Ureter (tissue), 1 donor: Measurements from ENCODE around the gene IRX5. TPM values are rescaled to one million over a fixed set of nuclear protein-coding genes. Genes with fewer than 3 reads are reported as not detected.

Source experiments
- DNase-seq: peaks from one replicate; pipeline ENCODE4 v3.0.0-alpha.2; 2020; ENCODE audit warnings: low spot score
- total RNA-seq: library from RNA; stranded (reverse); gene quantifications from one replicate; pipeline ENCODE4 v1.2.4, GENCODE V29; 2023
- donor health status: DM: yes; HTN: yes; CAD: no.

IRX5 gene
- total RNA-seq, 1 donor from 2014 or later = 0.42 TPM

GRCh38 chr16:54931120-54932014, 702 bp downstream of the IRX5 start:
- no peak for DNase-seq

- no peak for DNase-seq
Measured at GRCh38 chr16:54932021-54932660, 1.5 kb downstream of the IRX5 start.

DNA sequence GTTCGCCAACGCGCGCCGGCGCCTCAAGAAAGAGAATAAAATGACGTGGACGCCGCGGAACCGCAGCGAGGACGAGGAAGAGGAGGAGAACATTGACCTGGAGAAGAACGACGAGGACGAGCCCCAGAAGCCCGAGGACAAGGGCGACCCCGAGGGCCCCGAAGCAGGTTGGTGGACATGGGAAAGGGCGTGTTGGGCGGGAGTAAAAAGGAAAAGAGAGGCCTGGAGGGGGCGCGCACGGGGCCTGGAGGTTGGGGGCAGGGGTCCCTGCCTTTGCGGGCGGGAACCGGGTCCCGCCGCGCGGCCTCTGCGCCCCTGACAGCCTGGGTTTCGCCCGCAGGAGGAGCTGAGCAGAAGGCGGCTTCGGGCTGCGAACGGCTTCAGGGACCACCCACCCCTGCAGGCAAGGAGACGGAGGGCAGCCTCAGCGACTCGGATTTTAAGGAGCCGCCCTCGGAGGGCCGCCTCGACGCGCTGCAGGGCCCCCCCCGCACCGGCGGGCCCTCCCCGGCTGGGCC, 2.1 kb downstream of the IRX5 start:
- DNase-seq = no peak

DNA sequence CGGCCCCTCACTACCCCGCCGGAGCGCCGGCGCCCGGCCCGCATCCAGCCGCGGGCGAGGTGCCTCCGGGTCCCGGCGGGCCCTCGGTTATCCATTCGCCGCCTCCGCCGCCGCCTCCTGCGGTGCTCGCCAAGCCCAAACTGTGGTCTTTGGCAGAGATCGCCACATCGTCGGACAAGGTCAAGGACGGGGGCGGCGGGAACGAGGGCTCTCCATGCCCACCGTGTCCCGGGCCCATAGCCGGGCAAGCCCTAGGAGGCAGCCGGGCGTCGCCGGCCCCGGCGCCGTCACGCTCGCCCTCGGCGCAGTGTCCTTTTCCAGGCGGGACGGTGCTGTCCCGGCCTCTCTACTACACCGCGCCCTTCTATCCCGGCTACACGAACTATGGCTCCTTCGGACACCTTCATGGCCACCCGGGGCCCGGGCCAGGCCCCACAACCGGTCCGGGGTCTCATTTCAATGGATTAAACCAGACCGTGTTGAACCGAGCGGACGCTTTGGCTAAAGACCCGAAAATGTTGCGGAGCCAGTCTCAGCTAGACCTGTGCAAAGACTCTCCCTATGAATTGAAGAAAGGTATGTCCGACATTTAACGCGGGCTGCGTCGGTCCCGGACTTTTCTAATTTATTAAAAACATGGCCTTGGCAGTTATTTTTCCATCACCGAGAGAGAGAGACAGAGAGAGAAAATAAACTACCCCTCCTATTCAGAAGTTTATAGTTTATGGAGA, 2.8 kb downstream of the IRX5 start:
- no peak for DNase-seq

DNA sequence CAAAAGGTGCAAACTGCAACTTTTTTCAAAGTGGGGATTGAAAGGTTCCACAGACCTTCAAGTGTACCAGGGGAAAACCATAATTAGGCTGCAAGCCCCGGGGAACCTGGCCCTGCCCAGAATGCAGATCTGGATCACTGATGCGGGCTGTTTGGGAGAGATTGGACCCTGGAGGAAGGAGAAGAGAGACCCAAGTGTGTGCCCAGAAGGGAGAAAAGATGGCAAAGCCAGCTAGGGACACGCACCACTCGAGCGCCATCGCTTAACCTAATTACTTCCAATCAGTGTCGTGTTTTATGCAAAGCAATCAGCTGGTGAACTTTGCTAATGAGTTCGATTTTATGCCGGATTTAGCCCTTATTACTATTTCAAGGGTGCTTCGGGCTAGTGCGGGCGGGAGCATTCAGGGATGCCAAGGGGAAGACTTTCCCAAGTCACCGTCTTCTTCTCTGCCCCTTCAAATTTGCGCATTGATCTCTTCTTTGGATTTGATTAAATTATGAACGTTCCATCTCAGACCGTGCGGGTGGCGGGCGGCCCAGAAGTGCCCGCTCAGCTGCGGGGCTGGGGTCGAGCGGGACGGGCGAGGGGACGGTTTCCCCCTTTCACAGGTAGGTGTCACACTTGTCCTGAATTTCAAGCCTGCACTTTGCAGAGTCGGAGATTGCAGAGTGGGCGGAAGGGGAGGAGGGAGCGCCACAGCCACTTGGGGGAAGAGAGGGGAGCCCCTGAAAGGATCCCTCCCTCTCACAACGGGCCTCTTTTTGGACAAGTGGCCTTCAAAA, 4.0 kb downstream of the IRX5 start:
- DNase-seq = no peak

GRCh38 chr16:54935266-54935968, 4.8 kb downstream of the IRX5 start:
- DNase-seq = no peak

DNA sequence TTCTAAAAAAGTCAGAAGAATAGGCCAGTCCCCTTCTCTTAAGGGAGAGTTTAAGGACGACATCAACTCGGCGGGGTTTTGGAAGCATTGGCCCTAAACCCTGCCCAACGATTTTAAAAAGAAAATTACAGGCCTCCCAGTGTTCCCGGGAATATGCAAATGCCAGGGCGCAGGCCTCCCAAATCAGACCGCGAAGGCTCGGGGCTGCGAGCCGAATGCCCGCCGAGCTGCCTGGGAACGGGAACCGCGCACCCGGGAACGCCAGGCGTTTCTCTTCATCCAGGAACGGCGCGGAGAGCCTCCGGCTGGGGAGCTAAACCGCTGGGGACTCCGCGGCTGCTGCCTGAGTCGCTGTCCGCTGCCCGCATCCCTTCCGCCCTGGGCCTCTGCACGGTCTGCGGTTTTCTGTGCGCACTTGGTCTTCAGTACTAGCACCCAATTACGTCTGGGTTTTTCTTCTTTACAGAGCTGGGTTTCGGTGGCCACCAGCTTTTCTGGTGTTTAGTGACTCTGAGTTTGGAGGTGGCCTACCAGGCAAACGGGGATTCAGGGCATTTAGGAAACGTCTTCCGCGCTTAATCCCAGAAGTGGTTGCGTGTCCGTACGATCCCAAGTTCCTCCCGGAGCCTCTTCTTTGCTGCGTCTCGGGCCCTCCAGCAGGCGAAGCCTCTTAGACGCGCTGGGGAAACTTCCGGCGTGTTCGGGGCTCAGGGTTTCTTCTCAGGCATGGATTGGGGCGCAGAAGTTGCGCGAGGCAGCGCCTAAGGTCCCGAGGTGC, 5.7 kb downstream of the IRX5 start:
- DNase-seq = no peak

DNA sequence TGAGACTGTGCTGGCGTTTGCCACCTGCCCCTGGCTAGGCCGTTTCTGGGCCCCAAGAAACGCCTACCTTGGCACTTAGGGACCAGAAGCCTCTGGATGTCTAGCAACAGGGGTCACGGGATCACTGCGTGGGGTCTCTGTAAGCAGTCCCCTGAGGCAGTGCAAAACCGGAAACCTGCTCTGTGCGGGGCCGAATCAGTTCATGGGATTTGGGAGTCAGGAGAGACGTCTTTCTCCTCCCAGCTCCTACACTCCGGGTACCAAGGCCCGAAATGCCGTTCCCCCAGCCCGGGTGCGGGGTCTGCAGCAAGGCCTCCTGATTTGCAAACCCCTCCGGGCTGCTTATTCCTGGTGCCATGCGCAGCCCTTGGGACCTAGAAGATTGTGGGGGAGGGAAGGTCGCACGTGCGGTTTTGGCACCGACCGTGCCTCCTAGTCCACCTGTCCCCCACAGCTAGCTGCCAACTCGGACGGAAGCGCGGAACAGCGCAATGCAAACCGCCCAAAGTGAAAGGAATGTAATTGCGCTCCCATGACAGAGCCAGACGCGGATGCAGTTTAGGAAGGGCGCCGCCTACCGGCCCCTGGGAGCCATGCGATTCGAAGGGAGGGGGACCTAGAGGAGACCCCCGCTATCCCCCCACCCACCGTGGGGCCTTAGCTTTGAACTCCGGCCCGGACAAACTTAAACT, 6.5 kb downstream of the IRX5 start:
- no peak for DNase-seq

DNA sequence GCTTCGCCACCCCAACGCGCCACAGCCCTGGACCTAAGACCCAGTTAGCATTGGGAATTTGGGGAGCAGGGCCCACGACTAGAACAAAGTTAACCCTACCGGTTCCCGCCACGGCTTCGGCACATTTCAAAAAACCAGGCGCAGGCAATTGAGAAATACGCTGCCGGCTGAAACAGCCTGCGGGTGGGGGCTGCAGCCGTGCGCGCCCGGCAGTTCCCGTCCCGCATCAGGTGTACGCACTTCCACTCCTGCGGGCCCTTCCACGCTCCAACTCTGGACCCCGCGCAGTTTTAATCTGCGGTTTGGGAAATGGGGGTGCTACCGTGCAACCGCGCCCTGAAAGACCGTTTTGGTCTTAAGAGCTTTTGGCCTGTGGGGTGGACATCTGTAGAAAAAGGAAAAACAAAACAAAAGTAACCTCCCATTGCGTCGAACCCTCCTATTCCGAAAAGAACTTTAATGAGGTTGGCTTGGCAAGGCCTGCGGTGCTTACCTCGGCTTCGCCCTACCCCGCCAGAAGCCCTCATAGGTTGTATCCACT, 7.1 kb downstream of the IRX5 start:
- DNase-seq = no peak

DNA sequence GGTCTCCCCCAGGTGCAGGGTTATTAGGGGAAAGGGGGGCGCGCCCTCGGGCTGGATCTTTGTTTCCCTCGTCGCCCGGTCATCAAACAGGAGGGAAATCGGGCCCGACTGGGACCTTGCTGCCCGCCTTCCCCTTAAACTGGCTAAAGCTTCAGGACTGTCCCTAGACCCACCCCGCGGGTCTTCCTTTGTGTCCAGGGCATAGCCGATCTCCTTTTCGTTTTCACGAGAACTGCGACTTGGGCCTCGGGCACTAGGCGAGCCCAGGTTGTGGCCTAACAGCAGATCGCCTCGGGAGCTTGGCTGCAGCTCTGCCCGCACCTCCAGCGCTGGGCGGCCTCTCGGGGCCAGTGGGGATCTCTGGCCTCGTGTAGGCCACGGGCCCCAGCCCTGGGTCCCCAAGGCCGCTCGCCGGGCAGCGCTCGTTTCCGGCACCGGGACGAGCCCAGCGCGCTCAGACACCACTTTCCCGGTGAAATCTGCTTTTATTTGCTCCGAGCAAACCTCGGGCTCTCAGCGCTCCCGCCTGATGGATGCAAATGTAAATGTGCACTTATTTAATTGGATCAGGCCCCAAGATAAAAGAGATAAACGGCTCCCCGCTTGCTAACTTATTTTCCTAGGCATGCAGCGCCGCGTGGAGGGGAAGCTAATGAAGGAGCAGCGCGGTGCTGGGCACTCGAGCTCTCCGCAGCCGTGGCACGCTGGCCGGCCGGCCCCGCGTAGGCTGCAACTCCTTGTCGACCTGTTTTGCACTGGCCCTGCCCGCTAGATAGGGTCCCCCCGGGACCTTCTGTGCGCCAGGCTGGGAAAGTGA, 7.8 kb downstream of the IRX5 start:
- DNase-seq = no peak

DNA sequence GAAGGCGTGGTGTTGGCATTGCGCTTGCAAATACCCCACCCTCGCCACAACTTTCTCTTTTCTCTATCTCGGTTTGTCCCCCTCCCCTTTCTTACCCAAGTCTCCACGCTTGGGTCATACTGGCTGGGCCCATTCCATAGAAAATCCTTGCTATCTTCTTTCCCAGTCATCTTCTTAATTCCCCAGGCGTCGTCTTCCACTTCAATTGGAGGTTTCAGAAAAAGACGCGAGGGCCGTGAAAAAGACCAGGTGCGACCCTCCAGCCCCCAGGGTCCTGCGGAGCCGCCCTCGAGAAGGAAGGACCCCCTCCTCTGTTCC, 8.3 kb downstream of the IRX5 start:
- DNase-seq = no peak

GRCh38 chr16:54939510-54940278, 9.0 kb downstream of the IRX5 start:
- no peak for DNase-seq

DNA sequence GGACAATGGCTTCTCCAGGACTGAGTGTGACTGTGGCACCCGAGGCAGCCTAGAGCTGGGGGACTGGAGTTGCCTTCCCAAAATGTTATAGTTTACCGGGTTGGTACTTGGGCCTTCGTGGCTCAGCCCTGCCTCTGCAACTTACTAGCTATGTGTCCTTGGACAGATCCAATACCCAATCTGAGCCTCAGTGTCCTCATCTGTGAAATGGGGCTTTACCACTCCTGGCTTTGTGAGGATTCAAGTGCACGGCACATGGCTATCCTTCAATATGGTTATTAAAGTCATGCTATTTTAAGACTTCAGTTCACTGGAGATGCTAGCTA, 9.6 kb downstream of the IRX5 start:
- DNase-seq = no peak

DNA sequence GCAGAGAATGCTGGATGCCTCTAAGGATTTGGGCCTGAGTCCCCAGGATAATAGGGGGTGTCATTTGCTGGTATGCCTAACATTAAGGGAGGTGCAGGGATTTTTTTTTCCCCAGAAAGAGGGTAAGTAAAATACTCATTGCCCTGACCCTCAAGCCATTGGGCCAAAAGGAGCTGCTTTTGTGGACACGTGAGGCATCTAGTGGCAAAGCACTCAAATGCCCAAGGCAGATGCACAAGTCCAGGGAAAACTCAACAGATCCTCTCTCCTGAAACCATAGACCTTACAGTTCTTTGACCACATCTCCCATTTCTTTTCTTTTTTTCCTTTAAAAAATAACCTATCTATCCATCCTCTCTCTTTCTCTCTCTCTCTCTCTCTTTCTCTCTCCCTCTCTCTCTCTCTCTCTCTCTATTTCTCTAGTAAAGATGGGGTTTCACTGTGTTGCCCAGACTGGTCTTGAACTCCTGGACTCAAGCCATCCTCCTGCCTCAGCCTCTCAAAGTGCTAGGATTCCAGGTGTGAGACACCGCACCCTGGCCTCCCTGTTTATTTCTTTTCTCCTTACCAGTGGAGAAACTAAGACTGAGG, 11.8 kb downstream of the IRX5 start:
- no peak for DNase-seq

- no peak for DNase-seq
Measured at GRCh38 chr16:54944002-54944401, 13.3 kb downstream of the IRX5 start.

DNA sequence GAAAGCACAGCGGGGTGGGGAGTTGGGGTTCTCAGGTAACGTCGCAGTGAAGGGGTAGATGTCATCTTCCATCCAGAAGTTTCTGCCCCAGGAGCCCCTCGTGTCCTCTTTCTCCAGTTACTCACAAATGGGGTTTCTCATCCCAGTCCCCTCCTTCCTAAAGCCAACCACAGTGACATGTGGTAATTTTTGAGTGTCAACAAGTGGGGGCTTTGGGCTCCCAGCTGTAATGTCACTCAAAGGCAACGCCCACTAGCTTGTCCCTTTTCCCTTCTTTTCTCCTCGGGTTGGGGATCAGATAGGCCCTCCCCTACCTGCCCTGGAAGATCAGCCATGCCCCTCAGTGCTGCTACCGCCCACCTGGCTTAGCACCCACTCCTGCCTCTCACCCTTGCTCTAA, 14.4 kb downstream of the IRX5 start:
- no peak for DNase-seq

GRCh38 chr16:54946909-54947308, 16.2 kb downstream of the IRX5 start:
- no peak for DNase-seq

DNA sequence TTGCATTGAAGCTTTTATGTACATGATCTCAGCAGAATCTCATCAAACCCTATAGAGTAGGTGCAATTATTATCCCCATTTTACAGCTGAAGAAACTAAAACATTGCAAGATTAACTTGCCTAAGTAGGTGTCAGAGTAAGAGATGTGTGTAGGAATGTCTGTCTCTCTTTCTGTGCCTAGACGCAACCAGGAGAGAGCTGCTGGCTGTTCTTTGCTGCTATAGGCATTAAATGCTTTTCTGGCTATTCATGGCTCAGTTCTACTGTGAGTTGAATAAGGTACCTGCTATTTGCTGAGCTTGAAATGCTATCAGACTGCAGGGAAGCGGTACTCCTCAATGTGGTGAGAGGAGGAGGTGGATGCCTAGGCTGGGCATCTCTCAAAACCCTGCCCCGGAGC, 17.0 kb downstream of the IRX5 start:
- DNase-seq = no peak
